CD14-positive monocyte (primary cell): ENCODE data around the gene LCE5A. TPM values are rescaled to one million over a fixed set of nuclear protein-coding genes. Genes with fewer than 3 reads are reported as not detected.

Source experiments
- DNase-seq, 3 donors: peaks; one replicate each; pipeline ENCODE4 v3.0.0-alpha.2; 2011 to 2022
- H2AFZ ChIP-seq: 2 replicates; pipeline ENCODE4 v1.6.0; 2012; ENCODE audit warnings: mild to moderate bottlenecking, low read depth, low read length, inconsistent platforms; ENCODE audit not compliant: insufficient read depth, poor library complexity, severe bottlenecking
- H3K27ac ChIP-seq, 2 donors: 1 replicate in 1 of 2; 2 replicates in 1 of 2; pipeline ENCODE4 v1.5.1; 2012 to 2013; ENCODE audit warnings: low read length in 2 of 2, control low read depth in 1 of 2, inconsistent platforms in 1 of 2, low read depth in 1 of 2, mild to moderate bottlenecking in 1 of 2
- H3K27me3 ChIP-seq, 2 donors: one replicate each; pipeline versions ENCODE4 v1.6.0 to v1.6.1; 2011 to 2013; ENCODE audit warnings: low read length in 2 of 2; ENCODE audit not compliant: control insufficient read depth in 2 of 2, insufficient read depth in 2 of 2
- H3K36me3 ChIP-seq, 2 donors: replicated peaks in 1 of 2; 1 replicate in 1 of 2; 2 replicates in 1 of 2; pipeline versions ENCODE4 v1.5.1 to v1.6.1; 2012 to 2013; ENCODE audit warnings: low read length in 2 of 2, control low read depth in 1 of 2, inconsistent platforms in 1 of 2, mild to moderate bottlenecking in 1 of 2; ENCODE audit not compliant: insufficient read depth in 2 of 2, control insufficient read depth in 1 of 2
- H3K4me1 ChIP-seq, 2 donors: 1 replicate in 1 of 2; 2 replicates in 1 of 2; pipeline versions ENCODE4 v1.5.1 to v1.6.1; 2012 to 2013; ENCODE audit warnings: low read length in 2 of 2, control low read depth in 1 of 2, inconsistent platforms in 1 of 2, mild to moderate bottlenecking in 1 of 2, moderate library complexity in 1 of 2; ENCODE audit not compliant: insufficient read depth in 2 of 2, control insufficient read depth in 1 of 2
- H3K4me2 ChIP-seq: replicated peaks from 2 replicates; pipeline ENCODE3; 2012; ENCODE audit warnings: low read length, moderate library complexity, mild to moderate bottlenecking; ENCODE audit not compliant: poor library complexity, severe bottlenecking; ENCODE audit errors: extremely low read depth
- H3K4me3 ChIP-seq, 3 experiments: fragments of 200-600 bp in 1 of 3; sonication (generic) in 1 of 3; replicated peaks in 1 of 3; 1 replicate in 2 of 3; 2 replicates in 1 of 3; pipeline ENCODE4 v1.5.1; 2011 to 2013; ENCODE audit warnings: low read length in 3 of 3, mild to moderate bottlenecking in 3 of 3, control low read depth in 2 of 3, low read depth in 2 of 3, inconsistent platforms in 1 of 3, moderate library complexity in 1 of 3
- H3K79me2 ChIP-seq: 2 replicates; pipeline ENCODE4 v1.6.0; 2012; ENCODE audit warnings: mild to moderate bottlenecking, control low read depth, inconsistent platforms, low read length, moderate library complexity; ENCODE audit not compliant: insufficient read depth
- H3K9ac ChIP-seq: 2 replicates; pipeline ENCODE4 v1.6.0; 2017; ENCODE audit warnings: low read length, mild to moderate bottlenecking; ENCODE audit not compliant: insufficient read depth, poor library complexity, severe bottlenecking
- H3K9me3 ChIP-seq, 2 donors: replicated peaks in 1 of 2; 1 replicate in 1 of 2; 2 replicates in 1 of 2; pipeline versions ENCODE4 v1.5.1 to v1.6.1; 2012 to 2013; ENCODE audit warnings: low read length in 2 of 2, control low read depth in 1 of 2; ENCODE audit not compliant: control insufficient read depth in 1 of 2, insufficient read depth in 1 of 2
- H4K20me1 ChIP-seq: 2 replicates; pipeline ENCODE4 v1.6.0; 2012; ENCODE audit warnings: mild to moderate bottlenecking, low read length, control low read depth, moderate library complexity; ENCODE audit not compliant: insufficient read depth
- H3K27ac Mint-ChIP-seq, 7 donors: one replicate each; pipeline ENCODE4 v1.8.0; 2020; ENCODE audit warnings: mild to moderate bottlenecking in 7 of 7, mixed read lengths in 7 of 7, moderate library complexity in 6 of 7, inconsistent platforms in 2 of 7
- H3K27me3 Mint-ChIP-seq, 3 donors: one replicate each; pipeline ENCODE4 v1.8.0; 2021 to 2022; ENCODE audit warnings: low read depth in 3 of 3, mild to moderate bottlenecking in 3 of 3, mixed read lengths in 3 of 3, moderate library complexity in 3 of 3, inconsistent platforms in 1 of 3
- H3K36me3 Mint-ChIP-seq, 2 donors: one replicate each; pipeline ENCODE4 v1.8.0; 2020; ENCODE audit warnings: mixed read lengths in 2 of 2, inconsistent platforms in 1 of 2, mild to moderate bottlenecking in 1 of 2
- H3K4me1 Mint-ChIP-seq: one replicate; pipeline ENCODE4 v1.8.0; 2020; ENCODE audit warnings: mild to moderate bottlenecking, mixed read lengths
- H3K4me3 Mint-ChIP-seq, 2 donors: one replicate each; pipeline ENCODE4 v1.8.0; 2020; ENCODE audit warnings: mild to moderate bottlenecking in 2 of 2, mixed read lengths in 2 of 2, moderate library complexity in 1 of 2
- H3K9me3 Mint-ChIP-seq, 7 donors: one replicate each; pipeline ENCODE4 v1.8.0; 2020 to 2022; ENCODE audit warnings: mixed read lengths in 7 of 7, mild to moderate bottlenecking in 6 of 7, moderate library complexity in 6 of 7, inconsistent platforms in 2 of 7
- CTCF ChIP-seq: fragments of 200-600 bp; IDR thresholded peaks from one replicate; pipeline ENCODE4 v1.8.0; 2022; ENCODE audit warnings: antibody characterized with exemption, mild to moderate bottlenecking
- WGBS: methylation state at CpG from one replicate; pipeline ENCODE4 v1.1.5; 2013; ENCODE audit warnings: missing lambda C conversion rate; ENCODE audit not compliant: insufficient coverage; 5-methylcytosine and 5-hydroxymethylcytosine counted together
- intact Hi-C, 2 donors: fragments of 100-400 bp; cut with micrococcal nuclease; formaldehyde crosslinking; loops; one replicate each; pipeline versions ENCODE4 v1.15.0 to v1.15.1; 2023
- polyA plus RNA-seq, 3 donors: library from polyadenylated mRNA; depleted of rRNA in 1 of 3; unstranded in 2 of 3; stranded (reverse) in 1 of 3; fragments of 300-500 nt in 2 of 3; fragments of >200 nt in 1 of 3; fragmentation: Illumina TruSeq in 2 of 3; gene quantifications; 1 replicate in 2 of 3; 2 replicates in 1 of 3; pipeline ENCODE4 v1.2.3, GENCODE V29; 2012 to 2021

Gene LCE5A
- polyA plus RNA-seq, 3 donors, result not detected

- no peaks in the 10 kb centered on the region for H3K36me3 ChIP-seq
- no peaks in the 10 kb centered on the region for H3K4me1 ChIP-seq
- peaks cover 0 to 6% (median 3%) of the 10 kb centered on the region in 3 donors for H3K27me3 Mint-ChIP-seq
- no peak overlapping the region for H3K4me2 ChIP-seq
- WGBS, result 84% methylated on average over 2 of the region's 8 CpGs
- no peaks in the 10 kb centered on the region for H4K20me1 ChIP-seq
- no peak overlapping the region for H3K9ac ChIP-seq
- H3K27ac ChIP-seq, result no peak overlapping the region
- H3K9me3 ChIP-seq, result peaks cover 20% of the 10 kb centered on the region in 2 donors
- no peaks in the 10 kb centered on the region for H3K36me3 Mint-ChIP-seq
- intact Hi-C loops, result no loop called here
- H3K79me2 ChIP-seq, result no peaks in the 10 kb centered on the region
- no peaks in the 10 kb centered on the region for H3K27me3 ChIP-seq
- H3K27ac Mint-ChIP-seq, result no peak overlapping the region
- H3K4me3 Mint-ChIP-seq, result no peak overlapping the region
- H3K9me3 Mint-ChIP-seq, result peaks cover 19 to 27% (median 22%) of the 10 kb centered on the region in 7 donors
- H3K4me1 Mint-ChIP-seq, result peaks cover 3% of the 10 kb centered on the region
- no peak overlapping the region for H3K4me3 ChIP-seq
- TF ChIP-seq CTCF, result no peak
- H2AFZ ChIP-seq, result no peak overlapping the region
- DNase-seq, result no peak
These were observed 28.5 kb upstream of the LCE5A start for GRCh38 chr1:152481869-152482664.

- peak in 2 of 3 donors; percentile 8 to 14 for DNase-seq
- intact Hi-C loops, result loop anchor here in 1 of 2 donors (5.0 kb wide), 1 partner anchor 51 kb away; no protein-coding TSS in a partner anchor
- 100% methylated on average over 2 of the region's 3 CpGs for WGBS
- Histone ChIP-seq H3K4me3 (no peak overlapping the region), H3K4me1 (no peaks in the 10 kb centered on the region), H3K27me3 (no peaks in the 10 kb centered on the region), H3K9ac (no peak overlapping the region), H3K27ac (no peak overlapping the region), H3K9me3 (no peaks in the 10 kb centered on the region), H3K4me2 (no peak overlapping the region), H3K36me3 (no peaks in the 10 kb centered on the region), H4K20me1 (no peaks in the 10 kb centered on the region), H2AFZ (no peak overlapping the region), H3K79me2 (no peaks in the 10 kb centered on the region)
- H3K4me3 Mint-ChIP-seq, result no peak overlapping the region
- no peaks in the 10 kb centered on the region for H3K36me3 Mint-ChIP-seq
- peaks cover 0 to 5% (median 1%) of the 10 kb centered on the region in 7 donors for H3K9me3 Mint-ChIP-seq
- H3K27ac Mint-ChIP-seq, result no peak overlapping the region
- peak; percentile 75 for TF ChIP-seq CTCF
- H3K4me1 Mint-ChIP-seq, result peaks cover 2% of the 10 kb centered on the region
- peaks cover 0 to 6% (median 5%) of the 10 kb centered on the region in 3 donors for H3K27me3 Mint-ChIP-seq
These were observed 24.1 kb upstream of the LCE5A start for GRCh38 chr1:152486400-152487006.
